ENCODE results near the gene LTB4R2. TPM values are rescaled to one million over a fixed set of nuclear protein-coding genes. Genes with fewer than 3 reads are reported as not detected.

The LTB4R2 gene
- total and polyA plus RNA-seq, 12 donors: 0.51 to 2.4 (median 1.1) TPM

- Histone ChIP-seq H3K27ac (peak overlapping the region in 2 of 10 donors; percentile 13 to 68), H3K4me3 (no peak overlapping the region), H3K36me3 (peaks cover 0 to 14% (median 0%) of the 10 kb centered on the region in 9 donors), H3K9me3 (no peaks in the 10 kb centered on the region), H3K27me3 (no peaks in the 10 kb centered on the region), H3K4me1 (peaks cover 0 to 78% (median 13%) of the 10 kb centered on the region in 9 donors)
- ATAC-seq: no peak
- intact Hi-C loops (cut with DNase I): no loop called here
- DNase-seq: no peak
- 75 to 87% methylated on average over 3 of the region's 3 CpGs for WGBS, 2 donors
- TF ChIP-seq, protein P1, sequence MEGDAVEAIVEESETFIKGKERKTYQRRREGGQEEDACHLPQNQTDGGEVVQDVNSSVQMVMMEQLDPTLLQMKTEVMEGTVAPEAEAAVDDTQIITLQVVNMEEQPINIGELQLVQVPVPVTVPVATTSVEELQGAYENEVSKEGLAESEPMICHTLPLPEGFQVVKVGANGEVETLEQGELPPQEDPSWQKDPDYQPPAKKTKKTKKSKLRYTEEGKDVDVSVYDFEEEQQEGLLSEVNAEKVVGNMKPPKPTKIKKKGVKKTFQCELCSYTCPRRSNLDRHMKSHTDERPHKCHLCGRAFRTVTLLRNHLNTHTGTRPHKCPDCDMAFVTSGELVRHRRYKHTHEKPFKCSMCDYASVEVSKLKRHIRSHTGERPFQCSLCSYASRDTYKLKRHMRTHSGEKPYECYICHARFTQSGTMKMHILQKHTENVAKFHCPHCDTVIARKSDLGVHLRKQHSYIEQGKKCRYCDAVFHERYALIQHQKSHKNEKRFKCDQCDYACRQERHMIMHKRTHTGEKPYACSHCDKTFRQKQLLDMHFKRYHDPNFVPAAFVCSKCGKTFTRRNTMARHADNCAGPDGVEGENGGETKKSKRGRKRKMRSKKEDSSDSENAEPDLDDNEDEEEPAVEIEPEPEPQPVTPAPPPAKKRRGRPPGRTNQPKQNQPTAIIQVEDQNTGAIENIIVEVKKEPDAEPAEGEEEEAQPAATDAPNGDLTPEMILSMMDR (IDR thresholded peaks at IDR 0.05): no peak
These were observed 36.4 kb upstream of the LTB4R2 start for GRCh38 chr14:24273422-24273998.

GRCh38 chr14:24274101-24274543 is 35.8 kb upstream of the LTB4R2 start:
- peaks cover 0 to 8% (median 0%) of the 10 kb centered on the region in 9 donors for H3K36me3 ChIP-seq
- H3K4me3 ChIP-seq: no peak overlapping the region
- H3K27ac ChIP-seq: peak overlapping the region in 2 of 10 donors; percentile 13 to 68
- intact Hi-C loops (cut with DNase I): no loop called here
- H3K4me1 ChIP-seq: peaks cover 0 to 84% (median 16%) of the 10 kb centered on the region in 9 donors
- no peaks in the 10 kb centered on the region for H3K9me3 ChIP-seq
- no peak for DNase-seq
- H3K27me3 ChIP-seq: no peaks in the 10 kb centered on the region
- TF ChIP-seq, protein P1 (IDR thresholded peaks at IDR 0.05): no peak
- peak in 2 of 8 donors; percentile 12 to 23 for ATAC-seq
- WGBS, 2 donors: 53 to 66% methylated on average over 3 of the region's 3 CpGs

GRCh38 chr14:24277071-24277470 is 32.9 kb upstream of the LTB4R2 start:
- Histone ChIP-seq H3K36me3 (no peaks in the 10 kb centered on the region), H3K4me1 (peaks cover 0 to 100% (median 15%) of the 10 kb centered on the region in 9 donors), H3K27ac (peak overlapping the region in 1 of 10 donors; percentile 72), H3K4me3 (no peak overlapping the region), H3K9me3 (no peaks in the 10 kb centered on the region), H3K27me3 (no peaks in the 10 kb centered on the region)
- WGBS, 2 donors: 91% methylated on average over 6 of the region's 6 CpGs
- TF ChIP-seq, protein P1 (IDR thresholded peaks at IDR 0.05): no peak
- ATAC-seq (no peak), DNase-seq (no peak)
- intact Hi-C loops (cut with DNase I): no loop called here

- Histone ChIP-seq H3K4me3 (no peak overlapping the region), H3K27ac (peak overlapping the region in 2 of 10 donors; percentile 31 to 72), H3K27me3 (no peaks in the 10 kb centered on the region), H3K9me3 (no peaks in the 10 kb centered on the region), H3K36me3 (no peaks in the 10 kb centered on the region), H3K4me1 (peaks cover 0 to 100% (median 15%) of the 10 kb centered on the region in 9 donors)
- TF ChIP-seq, protein P1 (IDR thresholded peaks at IDR 0.05): no peak
- DNase-seq (no peak), ATAC-seq (peak in 4 of 8 donors; percentile 5 to 46 (median 30))
- intact Hi-C loops (cut with DNase I): no loop called here
- 76 to 84% methylated on average over 11 of the region's 11 CpGs for WGBS, 2 donors
These were observed 32.2 kb upstream of the LTB4R2 start for GRCh38 chr14:24277606-24278321.

Measured in heart right ventricle (tissue), 16 donors.